ENCODE data around the gene MPP2. TPM values are rescaled to one million over a fixed set of nuclear protein-coding genes. Genes with fewer than 3 reads are reported as not detected.

MPP2 gene
- total RNA-seq, 2 experiments from 2014 or later: 6.0 TPM

- H3K9me3 Mint-ChIP-seq: no peaks in the 10 kb centered on the region
- TF ChIP-seq CTCF (IDR thresholded peaks at IDR 0.05): no peak
- no peaks in the 10 kb centered on the region for H3K36me3 Mint-ChIP-seq (ENCODE audit: low read depth)
- no peak overlapping the region for H3K27ac Mint-ChIP-seq
- CTCF ChIA-PET: interaction anchor here (0.7 to 5.3 kb wide), 3 partner anchors 11 to 42 kb away, joined by 3 to 78 read pairs (median 3); no protein-coding TSS in a partner anchor
- no peak overlapping the region for H3K4me3 Mint-ChIP-seq
- intact Hi-C loops (cut with micrococcal nuclease): no loop called here
- H3K4me1 Mint-ChIP-seq (ENCODE audit: low read depth): no peaks in the 10 kb centered on the region
- ATAC-seq (no peak), DNase-seq (no peak)
- no peaks in the 10 kb centered on the region for H3K27me3 Mint-ChIP-seq
- POLR2A ChIA-PET: interaction anchor here (0.6 to 1.0 kb wide), 2 partner anchors 113 to 310 kb away, joined by 3 read pairs; no protein-coding TSS in a partner anchor
Measured at GRCh38 chr17:43881758-43882505, 25.4 kb downstream of the MPP2 start.

GRCh38 chr17:43881181-43881580, 26.2 kb downstream of the MPP2 start:
- CTCF ChIA-PET: interaction anchor here (0.6 to 5.3 kb wide), 16 partner anchors 9 to 287 kb away, joined by 3 to 78 read pairs (median 4); no protein-coding TSS in a partner anchor
- Mint-ChIP-seq H3K4me1 (ENCODE audit: low read depth) (no peaks in the 10 kb centered on the region), H3K36me3 (ENCODE audit: low read depth) (no peaks in the 10 kb centered on the region), H3K27me3 (no peaks in the 10 kb centered on the region), H3K27ac (no peak overlapping the region), H3K9me3 (no peaks in the 10 kb centered on the region), H3K4me3 (no peak overlapping the region)
- TF ChIP-seq CTCF (IDR thresholded peaks at IDR 0.05): no peak
- ATAC-seq (no peak), DNase-seq (no peak)
- POLR2A ChIA-PET: interaction anchor here (1.0 kb wide), 1 partner anchor 113 kb away, joined by 3 read pairs; no protein-coding TSS in a partner anchor
- intact Hi-C loops (cut with micrococcal nuclease): no loop called here

GRCh38 chr17:43880420-43880991, 26.8 kb downstream of the MPP2 start:
- peak; percentile 71 for ATAC-seq
- Mint-ChIP-seq H3K9me3 (no peaks in the 10 kb centered on the region), H3K4me3 (no peak overlapping the region), H3K4me1 (ENCODE audit: low read depth) (no peaks in the 10 kb centered on the region), H3K27ac (no peak overlapping the region), H3K27me3 (no peaks in the 10 kb centered on the region), H3K36me3 (ENCODE audit: low read depth) (no peaks in the 10 kb centered on the region)
- POLR2A ChIA-PET: no interaction called here
- peak; percentile 79 for TF ChIP-seq CTCF (IDR thresholded peaks at IDR 0.05)
- DNase-seq: peak; percentile 68
- intact Hi-C loops (cut with micrococcal nuclease): no loop called here
- CTCF ChIA-PET: interaction anchor here (0.6 to 5.3 kb wide), 28 partner anchors 10 to 577 kb away, joined by 3 to 78 read pairs (median 3); partner anchors contain the start of gene CD300LG

GRCh38 chr17:43879723-43880419, 27.5 kb downstream of the MPP2 start:
- Mint-ChIP-seq H3K9me3 (no peaks in the 10 kb centered on the region), H3K27ac (no peak overlapping the region), H3K36me3 (ENCODE audit: low read depth) (no peaks in the 10 kb centered on the region), H3K4me3 (no peak overlapping the region), H3K27me3 (no peaks in the 10 kb centered on the region), H3K4me1 (ENCODE audit: low read depth) (no peaks in the 10 kb centered on the region)
- CTCF ChIA-PET: interaction anchor here (0.6 to 5.3 kb wide), 32 partner anchors 10 to 577 kb away, joined by 3 to 78 read pairs (median 3); partner anchors contain the start of genes CD300LG and PPY
- DNase-seq (no peak), ATAC-seq (no peak)
- TF ChIP-seq CTCF (IDR thresholded peaks at IDR 0.05): no peak
- POLR2A ChIA-PET: no interaction called here
- intact Hi-C loops (cut with micrococcal nuclease): no loop called here
